Kasumi-1 (cell line): Measurements from ENCODE around the gene VPS13C.

Experiments used
- DNase-seq, 2 experiments: peaks; one replicate each; lab custom pipeline; 2025; lab: John Stamatoyannopoulos, UW

VPS13C gene

GRCh38 chr15:61816856-61817255, 243.4 kb downstream of the VPS13C start:
- DNase-seq, result no peak

- DNase-seq, result no peak
Measured at GRCh38 chr15:61815356-61816083, 244.7 kb downstream of the VPS13C start.

- no peak for DNase-seq
Measured at GRCh38 chr15:61812476-61812875, 247.8 kb downstream of the VPS13C start.

- DNase-seq, result no peak
Measured at GRCh38 chr15:61811952-61812351, 248.3 kb downstream of the VPS13C start.

- no peak for DNase-seq
Measured at GRCh38 chr15:61809216-61809615, 251.0 kb downstream of the VPS13C start.

- no peak for DNase-seq
Measured at GRCh38 chr15:61807281-61807929, 252.8 kb downstream of the VPS13C start.
